PFSK-1 (cell line): ENCODE measurements around the gene SNHG17.

Experiments
- FOXP2 ChIP-seq: optimal IDR thresholded peaks from 2 replicates; pipeline ENCODE3; 2011; ENCODE audit warnings: borderline replicate concordance, control low read depth, inconsistent platforms; ENCODE audit not compliant: insufficient read depth; ENCODE audit errors: extremely low read length, extremely low read depth
- POLR2AphosphoS5 ChIP-seq: IDR thresholded peaks from 2 replicates; pipeline ENCODE4 v1.6.1; 2012; ENCODE audit warnings: low read depth, mild to moderate bottlenecking, control low read depth, low read length, moderate library complexity
- REST ChIP-seq, 2 experiments: IDR thresholded peaks; 2 replicates each; pipeline versions ENCODE4 v1.6.1 to v1.8.0; 2011 to 2012; ENCODE audit warnings: low read depth in 2 of 2, low read length in 2 of 2, control low read depth in 1 of 2, inconsistent platforms in 1 of 2, mild to moderate bottlenecking in 1 of 2, moderate library complexity in 1 of 2; ENCODE audit not compliant: insufficient read depth in 1 of 2
- TAF1 ChIP-seq: IDR thresholded peaks from 2 replicates; pipeline ENCODE4 v1.6.1; 2012; ENCODE audit warnings: low read length, control low read depth, borderline replicate concordance; ENCODE audit not compliant: insufficient read depth

GRCh38 chr20:38435555-38435939, 419 bp upstream of the SNHG17 start:
- no peak for TF ChIP-seq TAF1
- no peak for TF ChIP-seq POLR2AphosphoS5
- TF ChIP-seq REST (IDR thresholded peaks at IDR 0.05; ENCODE audit: insufficient read depth in 1 of 2, low read depth in 2 of 2, low read length in 2 of 2) = no peak
- TF ChIP-seq FOXP2 = no peak
